Measurements from ENCODE around the gene ATAD1.

DNA sequence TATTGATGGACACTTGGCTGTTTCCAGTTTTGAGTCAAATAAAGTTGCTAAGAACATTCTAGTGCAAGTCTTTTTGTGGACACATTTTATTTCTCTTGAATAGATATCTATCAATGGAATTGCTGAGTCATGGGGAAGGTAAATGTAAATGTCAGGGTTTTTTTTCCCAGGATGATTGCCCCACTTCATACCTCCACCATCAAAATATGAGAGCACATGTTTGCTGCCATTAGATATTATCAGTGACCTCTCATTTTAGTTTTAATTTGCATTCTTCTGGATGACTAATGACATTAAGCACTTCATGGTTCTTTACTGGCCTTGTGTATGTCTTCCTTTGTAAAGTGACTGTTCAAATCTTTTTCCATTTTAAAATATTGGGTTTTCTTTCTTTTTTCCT lies 112.7 kb downstream of the ATAD1 start:
- no peak for TF ChIP-seq ZNF274 (IDR thresholded peaks at IDR 0.05; ENCODE audit: low read depth, low read length)
- TF ChIP-seq YY1 (IDR thresholded peaks at IDR 0.05; ENCODE audit: insufficient read depth, insufficient read length), result no peak
